Naive B cell (primary cell): Measurements from ENCODE around the gene GRIFIN. TPM values are rescaled to one million over a fixed set of nuclear protein-coding genes. Genes with fewer than 3 reads are reported as not detected.

Experiments used
- ATAC-seq, 2 donors: fragments of 150-1000 bp; cut with Tn5 transposase; 2 replicates each; pipeline ENCODE4 v1.10.0; 2021; ENCODE audit warnings: low read depth in 2 of 2, mild to moderate bottlenecking in 2 of 2, moderate library complexity in 2 of 2
- DNase-seq: peaks from one replicate; pipeline ENCODE4 v3.0.0; 2022
- H3K27ac Mint-ChIP-seq, 6 donors: one replicate each; pipeline ENCODE4 v1.8.0; 2020 to 2022; ENCODE audit warnings: mild to moderate bottlenecking in 6 of 6, mixed read lengths in 6 of 6, moderate library complexity in 5 of 6, inconsistent platforms in 2 of 6
- H3K27me3 Mint-ChIP-seq, 3 donors: one replicate each; pipeline ENCODE4 v1.8.0; 2021 to 2022; ENCODE audit warnings: mixed read lengths in 3 of 3, mild to moderate bottlenecking in 1 of 3
- H3K36me3 Mint-ChIP-seq, 2 donors: one replicate each; pipeline ENCODE4 v1.8.0; 2020 to 2022; ENCODE audit warnings: mixed read lengths in 2 of 2, inconsistent platforms in 1 of 2, mild to moderate bottlenecking in 1 of 2
- H3K4me1 Mint-ChIP-seq, 3 donors: one replicate each; pipeline ENCODE4 v1.8.0; 2020 to 2022; ENCODE audit warnings: mixed read lengths in 3 of 3, inconsistent platforms in 1 of 3, mild to moderate bottlenecking in 1 of 3, moderate library complexity in 1 of 3
- H3K4me3 Mint-ChIP-seq, 8 donors: one replicate each; pipeline ENCODE4 v1.8.0; 2020 to 2022; ENCODE audit warnings: mild to moderate bottlenecking in 8 of 8, mixed read lengths in 8 of 8, moderate library complexity in 8 of 8, inconsistent platforms in 2 of 8
- H3K9me3 Mint-ChIP-seq, 7 donors: one replicate each; pipeline ENCODE4 v1.8.0; 2020 to 2022; ENCODE audit warnings: mixed read lengths in 7 of 7, mild to moderate bottlenecking in 5 of 7, inconsistent platforms in 2 of 7, moderate library complexity in 1 of 7
- polyA plus RNA-seq, 6 donors: library from polyadenylated mRNA; unstranded; fragments of 300-500 nt; fragmentation: Illumina TruSeq; gene quantifications; one replicate each; pipeline ENCODE4 v1.2.3, GENCODE V29; 2021; ENCODE audit warnings: low read depth in 6 of 6

The GRIFIN gene
- polyA plus RNA-seq, 6 donors from 2014 or later, result not detected

DNA sequence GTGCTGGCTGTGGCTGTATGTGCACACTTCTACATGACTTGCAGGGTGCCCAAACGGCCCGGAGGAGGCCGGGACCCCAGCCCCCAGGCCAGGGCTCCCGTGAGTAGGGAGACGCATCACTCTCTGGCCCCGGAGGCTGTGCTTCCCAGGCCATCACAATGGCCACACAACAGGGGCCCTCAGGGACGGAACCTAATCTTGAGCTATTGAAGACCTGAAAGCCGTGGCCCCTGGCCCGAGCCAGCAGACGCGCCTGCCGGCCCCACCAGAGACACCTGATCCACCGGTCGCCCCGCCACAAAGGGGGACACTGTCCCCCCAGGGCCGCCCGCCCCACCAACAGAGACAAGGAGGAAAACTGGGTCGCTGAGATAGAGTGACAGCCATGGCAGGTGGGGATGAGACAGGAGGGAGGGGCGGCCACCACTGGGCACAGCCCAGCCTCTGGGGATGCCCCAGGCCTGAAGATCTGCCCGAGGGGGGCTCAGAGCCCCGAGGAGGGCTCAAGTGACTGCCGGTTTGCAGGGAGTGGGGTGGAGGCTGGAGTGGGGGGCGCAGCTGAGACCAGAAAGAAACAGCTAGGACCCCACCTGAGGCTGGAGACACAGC is 33.2 kb upstream of the GRIFIN start:
- no peaks in the 10 kb centered on the region for H3K36me3 Mint-ChIP-seq
- peak overlapping the region; percentile 79 to 91 (median 88) for H3K4me3 Mint-ChIP-seq
- peak overlapping the region in 5 of 6 donors; percentile 99 to 100 (median 100) for H3K27ac Mint-ChIP-seq
- H3K4me1 Mint-ChIP-seq, result peaks cover 53 to 65% (median 65%) of the 10 kb centered on the region in 3 donors
- H3K27me3 Mint-ChIP-seq, result no peaks in the 10 kb centered on the region
- ATAC-seq (no peak), DNase-seq (peak; percentile 32)
- H3K9me3 Mint-ChIP-seq, result no peaks in the 10 kb centered on the region

DNA sequence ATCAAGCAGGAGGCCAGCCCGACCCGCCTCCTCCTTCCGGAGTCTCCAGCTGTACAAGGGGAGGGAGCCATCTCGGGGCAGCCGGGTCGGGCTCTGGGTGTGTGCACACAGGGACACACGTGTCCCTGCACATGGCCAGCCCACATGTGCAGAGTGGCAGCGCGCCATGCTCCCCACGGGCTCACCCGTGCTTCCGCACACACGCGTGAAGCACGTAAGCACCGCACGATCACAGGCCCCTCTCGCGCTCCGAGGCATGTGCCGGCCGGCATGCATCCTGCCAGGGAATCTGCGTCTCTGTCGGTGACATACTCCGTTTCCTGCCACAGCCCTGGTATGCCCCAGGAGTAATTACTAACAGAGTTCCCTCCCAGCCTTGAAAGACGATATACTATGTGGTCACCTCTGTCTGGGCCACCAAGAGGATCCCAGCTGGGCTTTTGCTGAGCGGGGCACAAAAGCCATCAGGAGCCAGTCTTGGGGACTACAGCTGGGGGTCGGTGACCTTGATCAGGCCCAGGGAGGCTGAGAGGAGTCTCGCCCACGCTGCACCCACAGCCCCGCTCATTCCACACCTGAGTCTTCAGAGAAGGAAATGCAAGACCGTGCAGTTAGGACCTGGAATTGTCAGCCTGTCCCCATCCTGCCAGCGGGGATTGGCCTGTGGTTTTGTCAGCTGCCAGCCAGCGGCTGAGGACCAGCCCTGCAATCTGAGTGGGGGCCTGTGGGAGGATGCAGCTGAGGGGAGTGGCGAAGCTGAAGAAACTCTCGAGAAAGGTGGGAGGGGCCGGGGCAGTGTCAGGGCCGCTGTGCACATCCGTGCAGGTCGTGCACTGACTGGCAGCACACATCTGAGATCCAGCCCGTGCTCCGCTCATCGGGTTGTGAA is 32.4 kb upstream of the GRIFIN start:
- Mint-ChIP-seq H3K36me3 (no peaks in the 10 kb centered on the region), H3K27ac (peak overlapping the region in 5 of 6 donors; percentile 99 to 100 (median 100)), H3K9me3 (no peaks in the 10 kb centered on the region), H3K4me1 (peaks cover 53 to 69% (median 62%) of the 10 kb centered on the region in 3 donors), H3K4me3 (peak overlapping the region; percentile 79 to 91 (median 88)), H3K27me3 (no peaks in the 10 kb centered on the region)
- peak; percentile 88 for DNase-seq
- ATAC-seq, result peak; percentile 31 to 39

DNA sequence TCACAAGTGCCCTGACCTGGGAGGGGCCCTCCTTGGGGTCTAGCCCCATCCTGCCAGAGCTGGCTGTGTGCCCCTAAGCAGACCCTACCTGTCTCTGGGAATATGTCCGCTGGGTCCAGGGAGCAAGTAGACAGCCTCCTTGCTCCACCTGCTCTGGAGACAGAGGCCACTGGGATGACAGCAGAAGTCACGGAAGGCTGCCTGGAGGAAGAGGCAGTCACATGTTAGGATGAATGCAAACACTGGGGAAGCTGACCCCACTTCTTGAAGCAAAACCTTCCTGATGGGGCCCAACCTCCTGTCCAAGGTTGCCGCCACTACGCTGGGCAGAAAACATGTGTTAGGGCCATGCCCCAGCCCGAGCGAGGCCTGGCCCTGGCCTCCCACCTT is 31.7 kb upstream of the GRIFIN start:
- H3K4me3 Mint-ChIP-seq, result peak overlapping the region; percentile 79 to 91 (median 88)
- H3K9me3 Mint-ChIP-seq, result no peaks in the 10 kb centered on the region
- no peaks in the 10 kb centered on the region for H3K27me3 Mint-ChIP-seq
- H3K4me1 Mint-ChIP-seq, result peaks cover 48 to 63% (median 55%) of the 10 kb centered on the region in 3 donors
- H3K36me3 Mint-ChIP-seq, result no peaks in the 10 kb centered on the region
- ATAC-seq (no peak), DNase-seq (no peak)
- H3K27ac Mint-ChIP-seq, result peak overlapping the region in 5 of 6 donors; percentile 99 to 100 (median 100)

DNA sequence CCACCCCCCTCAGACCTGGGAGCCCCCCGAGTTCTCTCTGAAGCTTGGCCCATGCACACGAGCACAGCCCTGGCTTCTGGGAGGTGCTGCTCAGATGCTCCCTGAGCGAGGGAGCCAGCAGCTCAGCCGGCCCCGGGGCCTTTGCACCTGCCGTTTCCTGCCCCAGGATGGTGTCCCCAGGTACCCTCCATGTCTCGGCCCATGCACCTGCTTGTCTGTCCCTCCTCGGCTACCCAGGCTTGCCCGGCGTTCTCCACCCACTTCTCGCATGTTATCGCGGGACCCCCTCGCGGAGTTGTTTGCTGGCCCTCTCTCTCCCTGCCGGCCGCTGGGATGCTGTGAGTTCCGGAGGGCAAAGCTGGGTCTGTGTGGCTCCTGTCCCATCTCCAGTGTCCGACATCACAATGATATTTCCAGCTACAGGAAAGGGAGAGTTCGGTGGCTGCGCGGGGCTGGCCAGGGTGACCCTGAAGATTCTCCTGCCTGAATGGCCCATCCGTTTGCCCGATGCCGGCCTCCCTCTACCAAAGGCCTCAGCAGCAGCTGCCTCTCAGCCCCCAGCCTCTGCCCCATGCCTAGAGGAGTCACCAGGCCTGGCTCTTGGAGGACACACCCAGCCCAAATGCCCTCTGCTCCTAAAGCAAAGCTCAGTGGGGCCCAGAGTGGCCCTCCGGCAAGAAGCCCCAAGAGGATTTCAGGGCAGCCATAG is 31.2 kb upstream of the GRIFIN start:
- H3K27ac Mint-ChIP-seq, result peak overlapping the region in 3 of 6 donors; percentile 99 to 100 (median 100)
- no peak for DNase-seq
- peak overlapping the region in 1 of 8 donors; percentile 79 for H3K4me3 Mint-ChIP-seq
- peaks cover 43 to 57% (median 50%) of the 10 kb centered on the region in 3 donors for H3K4me1 Mint-ChIP-seq
- no peaks in the 10 kb centered on the region for H3K36me3 Mint-ChIP-seq
- no peaks in the 10 kb centered on the region for H3K27me3 Mint-ChIP-seq
- no peaks in the 10 kb centered on the region for H3K9me3 Mint-ChIP-seq
- ATAC-seq, result no peak

DNA sequence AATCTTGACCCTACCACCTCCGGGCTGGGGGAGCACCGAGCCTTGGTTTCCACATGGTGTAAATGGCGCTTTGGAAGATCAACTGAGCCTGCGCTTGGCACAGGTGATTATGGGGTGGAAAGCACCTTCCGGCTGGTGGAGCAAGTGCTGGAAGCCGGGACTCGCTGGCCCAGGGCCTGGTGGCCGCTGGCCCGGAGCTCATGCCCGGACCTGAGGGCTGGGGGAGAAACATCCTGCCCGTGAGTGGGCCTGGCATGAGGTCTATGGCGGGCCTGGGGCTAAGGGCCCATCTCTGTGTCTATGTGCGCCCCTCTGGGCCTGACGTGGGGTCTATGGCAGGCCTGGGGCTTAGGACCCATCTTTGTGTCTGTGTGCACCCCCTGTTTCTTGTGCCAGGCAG is 29.2 kb upstream of the GRIFIN start:
- no peaks in the 10 kb centered on the region for H3K36me3 Mint-ChIP-seq
- no peak overlapping the region for H3K4me3 Mint-ChIP-seq
- peak overlapping the region in 1 of 6 donors; percentile 34 for H3K27ac Mint-ChIP-seq
- ATAC-seq (no peak), DNase-seq (no peak)
- peaks cover 32 to 42% (median 36%) of the 10 kb centered on the region in 3 donors for H3K4me1 Mint-ChIP-seq
- H3K27me3 Mint-ChIP-seq, result peaks cover 0 to 4% (median 0%) of the 10 kb centered on the region in 3 donors
- peaks cover 0 to 1% (median 0%) of the 10 kb centered on the region in 7 donors for H3K9me3 Mint-ChIP-seq

DNA sequence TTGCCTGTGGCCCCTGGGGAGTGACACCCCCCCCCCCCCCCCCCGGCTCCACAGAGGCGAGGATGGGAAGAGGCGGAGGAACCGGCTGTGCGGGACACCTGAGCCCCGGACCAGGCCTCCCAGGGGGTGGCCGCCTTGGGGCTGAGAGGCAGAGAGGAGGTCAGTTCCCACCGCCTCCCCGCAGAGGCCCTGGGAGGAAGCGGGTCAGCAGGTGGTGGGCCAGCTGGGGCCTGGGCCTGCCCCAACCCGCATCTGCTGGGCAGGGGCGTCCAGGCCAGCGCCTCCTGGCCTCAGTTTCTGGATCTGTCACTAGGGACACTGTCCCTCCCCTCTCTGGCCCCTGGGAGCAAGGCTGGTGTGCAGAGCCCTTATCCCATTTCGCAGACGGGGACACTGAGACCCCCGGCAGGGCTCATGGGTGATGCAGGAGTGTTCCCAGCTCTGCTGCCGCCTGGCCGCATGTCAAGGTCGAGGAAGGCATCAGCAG is 28.7 kb upstream of the GRIFIN start:
- Mint-ChIP-seq H3K4me1 (peaks cover 28 to 40% (median 32%) of the 10 kb centered on the region in 3 donors), H3K27me3 (peaks cover 0 to 5% (median 0%) of the 10 kb centered on the region in 3 donors), H3K4me3 (no peak overlapping the region), H3K27ac (peak overlapping the region in 2 of 6 donors; percentile 34 to 37), H3K9me3 (peaks cover 0 to 2% (median 0%) of the 10 kb centered on the region in 7 donors), H3K36me3 (no peaks in the 10 kb centered on the region)
- DNase-seq (no peak), ATAC-seq (no peak)

DNA sequence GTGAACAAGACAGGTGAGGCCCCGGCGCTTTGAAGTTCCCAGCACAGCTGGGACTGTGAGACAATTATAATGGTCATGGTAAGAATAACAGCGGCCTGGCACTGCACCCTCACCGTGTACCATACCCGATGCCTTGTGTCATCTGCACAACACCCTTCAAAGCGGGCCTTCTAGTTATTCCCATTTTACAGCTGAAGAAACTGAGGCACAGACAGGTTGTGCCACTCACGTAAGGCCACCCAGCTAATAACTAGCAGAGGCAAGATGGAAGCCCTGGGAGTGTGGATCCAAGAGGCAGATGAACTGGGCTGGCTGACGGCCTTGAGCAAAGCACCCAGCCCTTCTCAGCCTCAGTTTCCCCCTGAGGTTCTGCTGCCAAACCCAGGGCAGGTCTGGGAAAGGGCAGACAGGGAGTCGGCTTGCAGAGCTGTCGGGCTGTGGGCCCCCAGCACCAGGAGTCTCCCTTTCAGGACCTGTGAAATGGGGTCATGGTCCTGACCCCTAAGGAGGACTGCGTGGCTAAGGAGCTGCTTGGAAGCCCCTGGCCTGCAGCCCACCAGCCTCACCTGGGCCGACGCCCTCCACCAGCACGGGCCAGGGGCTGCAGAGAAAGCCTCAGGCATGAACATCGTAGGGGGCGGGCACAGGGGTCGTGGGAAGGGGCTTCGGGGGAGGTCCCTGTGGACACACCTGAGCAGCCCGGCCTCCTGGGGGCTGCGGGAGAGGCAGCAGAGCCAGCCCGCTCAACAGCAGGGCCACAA is 28.1 kb upstream of the GRIFIN start:
- H3K9me3 Mint-ChIP-seq, result peaks cover 0 to 2% (median 0%) of the 10 kb centered on the region in 7 donors
- peaks cover 23 to 34% (median 25%) of the 10 kb centered on the region in 3 donors for H3K4me1 Mint-ChIP-seq
- ATAC-seq, result no peak
- H3K27me3 Mint-ChIP-seq, result peaks cover 0 to 5% (median 0%) of the 10 kb centered on the region in 3 donors
- no peaks in the 10 kb centered on the region for H3K36me3 Mint-ChIP-seq
- no peak overlapping the region for H3K4me3 Mint-ChIP-seq
- H3K27ac Mint-ChIP-seq, result peak overlapping the region in 2 of 6 donors; percentile 28 to 37
- no peak for DNase-seq

DNA sequence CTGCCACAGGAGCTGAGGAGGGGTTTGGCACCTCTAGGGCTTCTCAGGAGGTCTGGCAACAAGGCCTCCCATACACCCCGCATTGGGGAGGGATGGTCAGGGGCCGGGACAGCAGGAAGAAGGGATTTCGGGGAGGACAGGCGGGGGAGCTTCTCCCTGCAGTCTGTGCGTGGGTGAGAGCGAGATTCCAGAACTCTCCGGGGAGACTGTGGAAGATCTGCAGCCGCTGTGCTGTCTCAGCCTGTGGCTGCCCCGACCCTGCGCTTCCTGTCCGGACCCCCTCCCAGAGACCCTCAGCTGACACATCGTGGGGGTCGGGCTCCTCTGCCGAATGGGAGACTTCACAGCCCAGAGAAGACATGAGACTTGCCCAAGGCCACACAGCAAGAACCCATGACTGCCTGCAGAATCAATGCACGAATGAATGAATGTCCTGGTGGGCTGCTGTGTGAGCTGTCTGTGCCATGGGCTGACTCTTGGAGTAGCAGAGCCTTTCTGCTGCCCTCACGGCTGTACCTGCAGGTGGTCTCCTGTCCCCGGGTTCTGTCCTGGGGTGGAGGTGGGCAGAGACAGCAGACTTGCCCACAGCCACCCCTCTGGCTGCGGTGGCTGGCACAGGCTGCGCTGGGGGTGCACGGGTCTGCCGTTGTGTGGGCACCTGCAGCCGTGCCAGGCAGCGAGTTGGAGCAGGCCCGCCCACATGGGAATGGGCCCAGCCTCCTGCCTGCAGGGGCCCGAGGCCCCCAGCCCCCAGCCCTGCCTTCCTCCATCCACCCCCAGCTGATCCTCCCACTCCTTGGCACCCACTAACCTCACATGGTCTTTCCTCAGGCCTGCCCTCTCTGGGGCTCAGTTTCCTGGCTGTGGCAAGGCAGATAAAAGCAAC is 27.1 kb upstream of the GRIFIN start:
- Mint-ChIP-seq H3K36me3 (no peaks in the 10 kb centered on the region), H3K9me3 (peaks cover 0 to 2% (median 0%) of the 10 kb centered on the region in 7 donors), H3K4me1 (peaks cover 13 to 24% (median 15%) of the 10 kb centered on the region in 3 donors), H3K27me3 (peaks cover 0 to 6% (median 0%) of the 10 kb centered on the region in 3 donors), H3K4me3 (no peak overlapping the region), H3K27ac (peak overlapping the region in 2 of 6 donors; percentile 33 to 49)
- DNase-seq (no peak), ATAC-seq (no peak)

DNA sequence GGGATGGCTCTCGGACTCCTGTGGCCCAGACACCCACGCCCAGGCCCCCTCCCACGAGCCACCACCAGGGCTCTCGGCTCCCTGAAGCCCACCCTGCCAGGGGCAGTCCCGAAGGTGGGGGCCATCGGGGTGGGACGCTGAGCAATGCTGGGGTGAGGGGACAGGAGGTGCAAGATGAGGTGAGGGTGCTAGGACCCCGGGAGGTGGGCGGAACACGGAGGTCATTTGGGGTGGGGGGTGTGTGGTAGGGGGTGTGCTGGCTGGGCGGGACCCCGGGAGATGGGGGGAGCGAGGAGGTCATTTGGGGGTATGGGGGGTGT is 26.4 kb upstream of the GRIFIN start:
- H3K4me3 Mint-ChIP-seq, result no peak overlapping the region
- H3K27me3 Mint-ChIP-seq, result peaks cover 0 to 13% (median 0%) of the 10 kb centered on the region in 3 donors
- H3K27ac Mint-ChIP-seq, result peak overlapping the region in 1 of 6 donors; percentile 33
- H3K4me1 Mint-ChIP-seq, result peaks cover 9 to 18% (median 9%) of the 10 kb centered on the region in 3 donors
- H3K36me3 Mint-ChIP-seq, result no peaks in the 10 kb centered on the region
- peaks cover 0 to 2% (median 0%) of the 10 kb centered on the region in 7 donors for H3K9me3 Mint-ChIP-seq
- ATAC-seq (no peak), DNase-seq (no peak)

DNA sequence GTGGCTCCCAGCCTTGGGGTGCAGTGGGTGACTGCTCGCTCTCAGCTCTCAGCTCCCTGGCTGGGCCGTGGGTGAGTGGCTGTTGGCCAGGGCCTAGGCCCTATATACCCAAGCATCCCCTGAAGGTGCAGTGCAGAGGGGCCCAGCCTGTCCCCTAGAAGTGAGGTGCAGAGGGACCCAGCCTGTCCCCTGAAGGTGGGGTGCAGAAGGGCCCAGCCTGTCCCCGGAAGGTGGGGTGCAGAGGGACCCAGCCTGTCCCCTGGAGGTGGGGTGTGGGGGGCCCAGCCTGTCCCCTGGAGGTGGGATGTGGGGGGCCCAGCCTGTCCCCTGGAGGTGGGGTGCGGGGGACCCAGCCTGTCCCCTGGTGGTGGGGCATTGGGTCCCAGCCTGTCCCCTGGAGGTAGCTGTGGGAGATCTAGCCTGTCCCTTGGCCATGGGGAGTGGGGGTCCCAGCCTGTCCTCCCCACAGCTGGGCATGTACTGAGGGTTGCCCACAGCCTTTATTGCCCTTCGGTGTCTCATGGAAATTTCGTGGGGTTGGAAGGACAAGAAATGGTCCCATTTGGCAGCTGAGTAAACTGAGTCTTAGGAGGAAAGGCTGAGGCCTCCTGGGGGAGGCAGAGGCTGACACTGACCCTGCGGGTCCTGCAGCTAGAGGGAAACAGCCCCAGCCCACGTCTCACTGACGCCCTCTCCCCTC is 25.9 kb upstream of the GRIFIN start:
- Mint-ChIP-seq H3K36me3 (no peaks in the 10 kb centered on the region), H3K4me1 (peaks cover 4 to 23% (median 10%) of the 10 kb centered on the region in 3 donors), H3K4me3 (no peak overlapping the region), H3K9me3 (peaks cover 0 to 2% (median 0%) of the 10 kb centered on the region in 7 donors), H3K27ac (no peak overlapping the region), H3K27me3 (peaks cover 0 to 18% (median 0%) of the 10 kb centered on the region in 3 donors)
- DNase-seq (no peak), ATAC-seq (no peak)

DNA sequence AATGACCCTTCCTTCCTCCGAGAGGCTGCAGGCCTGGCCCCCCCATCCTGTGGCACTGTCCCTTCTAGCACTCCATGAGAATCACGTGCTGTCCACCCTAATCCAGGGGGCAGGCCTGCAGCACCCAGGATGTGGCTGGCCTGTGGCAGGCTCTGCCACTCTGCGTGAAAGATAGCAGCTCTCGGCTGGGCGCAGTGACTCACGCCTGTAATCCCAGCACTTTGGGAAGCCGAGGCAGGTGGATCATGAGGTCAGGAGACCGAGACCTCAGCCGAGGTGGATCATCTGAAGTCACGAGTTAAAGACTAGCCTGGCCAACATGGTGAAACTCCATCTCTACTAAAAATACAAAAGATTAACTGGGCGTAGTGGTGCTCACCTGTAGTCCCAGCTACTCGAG is 24.5 kb upstream of the GRIFIN start:
- Mint-ChIP-seq H3K36me3 (no peaks in the 10 kb centered on the region), H3K4me1 (peaks cover 0 to 26% (median 10%) of the 10 kb centered on the region in 3 donors), H3K27ac (peak overlapping the region in 1 of 6 donors; percentile 42), H3K9me3 (peaks cover 0 to 2% (median 0%) of the 10 kb centered on the region in 7 donors), H3K4me3 (no peak overlapping the region), H3K27me3 (peaks cover 6 to 30% (median 9%) of the 10 kb centered on the region in 3 donors)
- ATAC-seq (no peak), DNase-seq (no peak)
